ENCODE data around the gene ATXN1. TPM values are rescaled to one million over a fixed set of nuclear protein-coding genes. Genes with fewer than 3 reads are reported as not detected.

The ATXN1 gene
- total RNA-seq, 5 donors from 2014 or later (not counting 1 experiment from before 2014, with no cell fraction given): 65.1 to 101 (median 77.5) TPM

DNA sequence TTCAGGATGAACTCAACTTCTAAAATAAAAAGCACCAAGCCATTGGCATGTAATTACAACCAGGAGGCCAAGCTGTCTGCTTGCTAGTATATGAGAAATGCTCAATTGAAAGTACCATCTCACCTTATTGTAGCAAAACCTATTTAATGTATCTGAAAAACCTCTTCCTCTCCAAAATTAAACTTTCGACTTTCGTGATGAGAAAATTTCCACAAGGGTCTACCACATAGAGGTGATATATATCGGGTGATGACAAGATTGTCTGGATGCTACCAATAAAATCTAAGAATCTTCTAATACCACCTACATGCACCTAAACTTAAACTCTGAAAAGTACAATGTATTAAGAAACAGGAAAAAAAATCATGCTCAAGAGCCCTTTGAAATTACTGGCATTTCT is 74.2 kb downstream of the ATXN1 start:
- H3K27me3 Mint-ChIP-seq: no peaks in the 10 kb centered on the region
- peak overlapping the region; percentile 76 to 90 for H3K27ac Mint-ChIP-seq
- peaks cover 11% of the 10 kb centered on the region for H3K36me3 Mint-ChIP-seq
- H3K9me3 Mint-ChIP-seq: no peaks in the 10 kb centered on the region
- Histone ChIP-seq H3K4me3 (ENCODE audit: control insufficient read depth in 1 of 2, extremely low read depth in 1 of 2, low read length in 1 of 2) (no peak overlapping the region), H3K27me3 (replicated peaks in 1 of 2; ENCODE audit: control insufficient read depth in 2 of 2, extremely low read depth in 1 of 2, insufficient read depth in 2 of 2, low read length in 1 of 2) (no peaks in the 10 kb centered on the region), H3K9me3 (no peaks in the 10 kb centered on the region), H3K36me3 (ENCODE audit: control insufficient read depth in 2 of 2, extremely low read depth in 1 of 2, insufficient read depth in 1 of 2, low read length in 1 of 2) (peaks cover 0 to 2% of the 10 kb centered on the region in 2 donors), H3K27ac (ENCODE audit: low read length) (peak overlapping the region; percentile 57), H3K4me1 (ENCODE audit: control insufficient read depth in 1 of 2, extremely low read depth in 1 of 2, insufficient read depth in 2 of 2, low read length in 2 of 2) (peaks cover 5 to 31% of the 10 kb centered on the region in 2 experiments)
- ChIA-PET POLR2A (interaction anchor here in 1 of 2 donors (0.8 kb wide), 1 partner anchor 72 kb away, joined by 6 read pairs; no protein-coding TSS in a partner anchor), CTCF (interaction anchor here (0.6 to 1.2 kb wide), 3 partner anchors 11 to 35 kb away, joined by 3 to 5 read pairs (median 5); no protein-coding TSS in a partner anchor)
- no peak for DNase-seq
- no peak for ATAC-seq (replicated peaks in 1 of 4)
- peaks cover 59 to 82% (median 73%) of the 10 kb centered on the region in 3 donors for H3K4me1 Mint-ChIP-seq
- no CpG with 5 or more reads among the region's 3 CpGs for WGBS (ENCODE audit: insufficient coverage)
- H3K4me3 Mint-ChIP-seq: peak overlapping the region; percentile 39 to 56 (median 47)

DNA sequence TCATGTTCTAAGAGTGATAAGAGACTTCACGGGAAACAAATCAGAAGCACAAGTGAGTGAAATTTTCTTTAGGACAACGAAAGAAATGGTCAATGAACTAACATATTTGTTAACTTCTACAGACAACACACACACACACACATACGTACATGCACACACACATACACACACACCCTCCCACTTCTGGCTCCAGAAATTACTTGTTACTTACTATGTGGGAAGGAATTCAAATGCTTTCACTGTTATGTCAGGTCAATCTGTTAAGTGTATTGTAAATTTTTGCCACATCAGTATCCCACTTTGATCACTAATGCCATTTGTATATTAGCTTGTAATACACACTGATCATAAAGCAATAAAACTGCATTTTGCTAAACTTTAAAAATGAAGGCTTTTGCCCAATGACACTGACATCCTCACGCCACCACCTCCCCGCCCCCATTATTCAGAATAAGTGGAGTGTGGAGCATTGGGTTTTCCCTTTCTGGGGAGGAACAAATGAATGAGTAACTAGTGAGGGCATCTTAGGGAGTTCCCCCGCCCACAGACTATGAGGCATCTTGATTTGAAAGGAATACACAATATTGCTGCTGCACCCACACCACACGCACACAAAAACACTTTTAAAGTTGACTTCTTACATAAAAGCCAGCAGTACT is 76.2 kb downstream of the ATXN1 start:
- Mint-ChIP-seq H3K27ac (peak overlapping the region in 1 of 2 donors; percentile 33), H3K4me3 (no peak overlapping the region), H3K4me1 (peaks cover 40 to 65% (median 56%) of the 10 kb centered on the region in 3 donors), H3K36me3 (peaks cover 29% of the 10 kb centered on the region), H3K9me3 (no peaks in the 10 kb centered on the region), H3K27me3 (no peaks in the 10 kb centered on the region)
- ChIA-PET POLR2A (no interaction called here), CTCF (interaction anchor here in 1 of 2 donors (1.4 kb wide), 1 partner anchor 14 kb away, joined by 4 read pairs; no protein-coding TSS in a partner anchor)
- H3K36me3 ChIP-seq (ENCODE audit: control insufficient read depth in 2 of 2, extremely low read depth in 1 of 2, insufficient read depth in 1 of 2, low read length in 1 of 2): peaks cover 0 to 15% of the 10 kb centered on the region in 2 donors
- DNase-seq: peak in 30 of 35 experiments; percentile 9 to 76 (median 37)
- no peak overlapping the region for H3K4me3 ChIP-seq (ENCODE audit: control insufficient read depth in 1 of 2, extremely low read depth in 1 of 2, low read length in 1 of 2)
- peak; percentile 33 to 88 (median 50) for ATAC-seq (replicated peaks in 1 of 4)
- H3K27me3 ChIP-seq (replicated peaks in 1 of 2; ENCODE audit: control insufficient read depth in 2 of 2, extremely low read depth in 1 of 2, insufficient read depth in 2 of 2, low read length in 1 of 2): no peaks in the 10 kb centered on the region
- no peak overlapping the region for H3K27ac ChIP-seq (ENCODE audit: low read length)
- peaks cover 0 to 18% of the 10 kb centered on the region in 2 experiments for H3K4me1 ChIP-seq (ENCODE audit: control insufficient read depth in 1 of 2, extremely low read depth in 1 of 2, insufficient read depth in 2 of 2, low read length in 2 of 2)
- no CpG with 5 or more reads among the region's 7 CpGs for WGBS (ENCODE audit: insufficient coverage)
- no peaks in the 10 kb centered on the region for H3K9me3 ChIP-seq

DNA sequence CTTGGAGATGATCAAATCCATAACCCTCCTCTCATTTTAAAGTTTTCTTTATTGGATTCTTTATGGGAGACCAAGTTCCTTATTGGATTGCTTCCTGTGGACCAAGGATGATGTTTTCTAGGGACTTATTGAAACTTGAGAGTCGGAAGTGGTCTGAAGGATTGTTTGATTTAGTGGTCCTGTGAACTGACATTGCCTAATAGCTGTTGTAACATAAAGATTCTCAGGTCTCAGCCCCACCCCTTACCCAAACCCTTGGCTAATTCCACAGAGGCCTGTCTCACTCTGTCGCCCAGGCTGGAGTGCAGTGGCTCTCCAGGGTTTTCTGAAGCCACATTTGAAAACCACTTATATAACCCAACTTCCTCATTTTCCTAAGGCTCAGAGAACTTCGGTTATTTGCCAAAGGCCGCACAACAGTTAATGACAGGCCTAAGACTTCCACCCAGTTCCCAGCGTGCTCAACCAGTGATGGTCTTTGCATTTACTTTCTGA is 77.0 kb downstream of the ATXN1 start:
- DNase-seq: no peak
- CTCF ChIA-PET: no interaction called here
- Mint-ChIP-seq H3K4me3 (no peak overlapping the region), H3K36me3 (peaks cover 32% of the 10 kb centered on the region), H3K4me1 (peaks cover 37 to 62% (median 55%) of the 10 kb centered on the region in 3 donors), H3K27me3 (no peaks in the 10 kb centered on the region), H3K9me3 (no peaks in the 10 kb centered on the region), H3K27ac (no peak overlapping the region)
- POLR2A ChIA-PET: no interaction called here
- no peak overlapping the region for H3K27ac ChIP-seq (ENCODE audit: low read length)
- no peaks in the 10 kb centered on the region for H3K9me3 ChIP-seq
- no peaks in the 10 kb centered on the region for H3K27me3 ChIP-seq (replicated peaks in 1 of 2; ENCODE audit: control insufficient read depth in 2 of 2, extremely low read depth in 1 of 2, insufficient read depth in 2 of 2, low read length in 1 of 2)
- peaks cover 0 to 17% of the 10 kb centered on the region in 2 experiments for H3K4me1 ChIP-seq (ENCODE audit: control insufficient read depth in 1 of 2, extremely low read depth in 1 of 2, insufficient read depth in 2 of 2, low read length in 2 of 2)
- peaks cover 0 to 15% of the 10 kb centered on the region in 2 donors for H3K36me3 ChIP-seq (ENCODE audit: control insufficient read depth in 2 of 2, extremely low read depth in 1 of 2, insufficient read depth in 1 of 2, low read length in 1 of 2)
- no peak for ATAC-seq (replicated peaks in 1 of 4)
- WGBS (ENCODE audit: insufficient coverage): 86% methylated on average over 1 of the region's 5 CpGs
- H3K4me3 ChIP-seq (ENCODE audit: control insufficient read depth in 1 of 2, extremely low read depth in 1 of 2, low read length in 1 of 2): no peak overlapping the region

DNA sequence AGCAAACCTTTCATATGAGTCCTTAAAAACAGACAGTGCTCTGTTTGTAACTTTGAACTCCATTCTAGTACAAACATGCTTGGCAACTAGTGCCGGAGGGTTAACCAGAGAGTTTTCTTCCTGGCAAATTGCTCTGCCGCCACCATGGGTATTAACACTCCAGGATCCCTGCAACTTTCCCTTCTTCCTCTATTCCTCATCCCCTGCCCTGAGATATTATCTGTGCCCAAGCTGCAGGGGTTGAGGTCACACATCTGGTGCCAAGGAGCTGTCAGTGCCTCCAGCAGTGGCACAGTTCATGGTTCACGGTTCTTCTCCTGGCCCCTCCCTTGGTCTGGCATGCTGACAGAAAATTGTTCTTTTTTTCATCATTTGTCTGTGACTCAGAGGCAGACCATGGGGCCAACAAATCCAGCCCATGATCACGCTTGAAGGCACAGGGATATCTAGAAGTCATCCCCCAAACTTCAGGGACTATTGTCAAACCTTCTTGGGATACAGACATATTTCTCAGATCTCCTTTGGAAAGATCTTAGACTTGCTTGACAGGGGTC is 77.5 kb downstream of the ATXN1 start:
- Mint-ChIP-seq H3K27me3 (no peaks in the 10 kb centered on the region), H3K36me3 (peaks cover 37% of the 10 kb centered on the region), H3K4me1 (peaks cover 37 to 58% (median 51%) of the 10 kb centered on the region in 3 donors), H3K4me3 (no peak overlapping the region), H3K9me3 (no peaks in the 10 kb centered on the region), H3K27ac (peak overlapping the region in 1 of 2 donors; percentile 72)
- Histone ChIP-seq H3K9me3 (no peaks in the 10 kb centered on the region), H3K4me3 (ENCODE audit: control insufficient read depth in 1 of 2, extremely low read depth in 1 of 2, low read length in 1 of 2) (no peak overlapping the region), H3K4me1 (ENCODE audit: control insufficient read depth in 1 of 2, extremely low read depth in 1 of 2, insufficient read depth in 2 of 2, low read length in 2 of 2) (peaks cover 0 to 14% of the 10 kb centered on the region in 2 experiments), H3K36me3 (ENCODE audit: control insufficient read depth in 2 of 2, extremely low read depth in 1 of 2, insufficient read depth in 1 of 2, low read length in 1 of 2) (peaks cover 0 to 15% of the 10 kb centered on the region in 2 donors), H3K27me3 (replicated peaks in 1 of 2; ENCODE audit: control insufficient read depth in 2 of 2, extremely low read depth in 1 of 2, insufficient read depth in 2 of 2, low read length in 1 of 2) (no peaks in the 10 kb centered on the region), H3K27ac (ENCODE audit: low read length) (no peak overlapping the region)
- ChIA-PET CTCF (no interaction called here), POLR2A (no interaction called here)
- ATAC-seq (replicated peaks in 1 of 4) (peak in 2 of 4 experiments; percentile 33 to 44), DNase-seq (peak in 2 of 35 experiments; percentile 7 to 45)
- WGBS (ENCODE audit: insufficient coverage): 64% methylated on average over 3 of the region's 4 CpGs

GRCh38 chr6:16681260-16681873 is 79.9 kb downstream of the ATXN1 start:
- Mint-ChIP-seq H3K9me3 (no peaks in the 10 kb centered on the region), H3K27ac (no peak overlapping the region), H3K4me1 (peaks cover 18 to 45% (median 37%) of the 10 kb centered on the region in 3 donors), H3K27me3 (no peaks in the 10 kb centered on the region), H3K4me3 (no peak overlapping the region), H3K36me3 (peaks cover 41% of the 10 kb centered on the region)
- ChIA-PET POLR2A (interaction anchor here in 1 of 2 donors (0.6 kb wide), 2 partner anchors 21 to 28 kb away, joined by 3 to 4 read pairs; no protein-coding TSS in a partner anchor), CTCF (interaction anchor here in 1 of 2 donors (0.6 kb wide), 1 partner anchor 38 kb away, joined by 12 read pairs; no protein-coding TSS in a partner anchor)
- no peak overlapping the region for H3K4me3 ChIP-seq (ENCODE audit: control insufficient read depth in 1 of 2, extremely low read depth in 1 of 2, low read length in 1 of 2)
- DNase-seq: no peak
- no peak for ATAC-seq (replicated peaks in 1 of 4)
- H3K27me3 ChIP-seq (replicated peaks in 1 of 2; ENCODE audit: control insufficient read depth in 2 of 2, extremely low read depth in 1 of 2, insufficient read depth in 2 of 2, low read length in 1 of 2): no peaks in the 10 kb centered on the region
- 100% methylated on average over 3 of the region's 8 CpGs for WGBS (ENCODE audit: insufficient coverage)
- peaks cover 0 to 11% of the 10 kb centered on the region in 2 experiments for H3K4me1 ChIP-seq (ENCODE audit: control insufficient read depth in 1 of 2, extremely low read depth in 1 of 2, insufficient read depth in 2 of 2, low read length in 2 of 2)
- no peak overlapping the region for H3K27ac ChIP-seq (ENCODE audit: low read length)
- H3K9me3 ChIP-seq: no peaks in the 10 kb centered on the region
- peaks cover 0 to 15% of the 10 kb centered on the region in 2 donors for H3K36me3 ChIP-seq (ENCODE audit: control insufficient read depth in 2 of 2, extremely low read depth in 1 of 2, insufficient read depth in 1 of 2, low read length in 1 of 2)

DNA sequence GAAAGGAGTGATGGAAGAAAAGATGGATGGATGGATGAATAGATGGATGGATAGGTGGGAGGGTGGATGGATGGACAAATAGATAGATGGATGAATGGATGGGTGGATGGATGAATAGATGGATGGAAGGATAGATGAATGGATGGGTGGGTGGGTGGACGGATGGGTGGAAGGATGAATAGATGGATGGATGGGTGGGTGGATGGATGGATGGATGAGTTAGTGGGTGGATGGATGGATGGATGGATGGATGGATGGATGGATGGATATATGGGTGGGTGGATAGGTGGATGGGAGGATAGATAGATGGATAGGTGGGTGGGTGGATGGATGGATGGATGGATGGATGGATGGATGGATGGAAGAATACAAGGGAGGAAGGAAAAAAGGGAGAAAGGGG is 82.2 kb downstream of the ATXN1 start:
- H3K27me3 Mint-ChIP-seq: no peaks in the 10 kb centered on the region
- no peak overlapping the region for H3K27ac Mint-ChIP-seq
- Histone ChIP-seq H3K27me3 (replicated peaks in 1 of 2; ENCODE audit: control insufficient read depth in 2 of 2, extremely low read depth in 1 of 2, insufficient read depth in 2 of 2, low read length in 1 of 2) (no peaks in the 10 kb centered on the region), H3K27ac (ENCODE audit: low read length) (no peak overlapping the region), H3K4me1 (ENCODE audit: control insufficient read depth in 1 of 2, extremely low read depth in 1 of 2, insufficient read depth in 2 of 2, low read length in 2 of 2) (peaks cover 0 to 5% of the 10 kb centered on the region in 2 experiments), H3K36me3 (ENCODE audit: control insufficient read depth in 2 of 2, extremely low read depth in 1 of 2, insufficient read depth in 1 of 2, low read length in 1 of 2) (peaks cover 0 to 18% of the 10 kb centered on the region in 2 donors), H3K4me3 (ENCODE audit: control insufficient read depth in 1 of 2, extremely low read depth in 1 of 2, low read length in 1 of 2) (no peak overlapping the region), H3K9me3 (no peaks in the 10 kb centered on the region)
- no peaks in the 10 kb centered on the region for H3K9me3 Mint-ChIP-seq
- H3K4me1 Mint-ChIP-seq: peaks cover 6 to 38% (median 25%) of the 10 kb centered on the region in 3 donors
- no peak overlapping the region for H3K4me3 Mint-ChIP-seq
- peaks cover 46% of the 10 kb centered on the region for H3K36me3 Mint-ChIP-seq
- ChIA-PET CTCF (no interaction called here), POLR2A (interaction anchor here in 1 of 2 donors (0.8 kb wide), 1 partner anchor 64 kb away, joined by 5 read pairs; no protein-coding TSS in a partner anchor)
- DNase-seq (no peak), ATAC-seq (replicated peaks in 1 of 4) (no peak)
- WGBS (ENCODE audit: insufficient coverage): 100% methylated on average over 1 of the region's 1 CpG
